Measurements from ENCODE around the gene SRXN1. TPM values are rescaled to one million over a fixed set of nuclear protein-coding genes. Genes with fewer than 3 reads are reported as not detected.

SRXN1 gene
- total RNA-seq, 4 donors from 2014 or later, result 13.4 to 24.0 (median 22.7) TPM

DNA sequence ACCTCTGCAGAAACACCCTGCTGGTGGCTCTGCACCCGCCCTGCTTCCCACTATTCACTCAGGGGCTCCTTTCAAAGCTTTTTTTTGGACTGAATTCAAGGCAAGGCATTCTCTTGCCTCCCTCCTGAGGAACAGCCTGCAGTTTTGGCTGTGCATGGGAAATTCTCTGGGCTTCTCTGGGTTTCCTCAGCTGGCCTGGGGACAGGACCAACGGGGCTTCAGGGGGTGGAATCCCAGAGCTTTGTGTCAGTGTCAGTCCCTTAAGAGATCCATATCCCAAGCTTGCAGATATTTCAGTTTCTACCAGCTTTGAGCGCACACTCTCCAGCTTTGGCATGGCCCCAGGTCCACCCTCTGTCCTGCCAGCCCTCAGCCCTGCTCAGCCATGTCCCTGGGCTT lies 20.6 kb upstream of the SRXN1 start:
- TF ChIP-seq CTCF (IDR thresholded peaks at IDR 0.05; ENCODE audit: low read depth), result no peak

- no peak for TF ChIP-seq CTCF (IDR thresholded peaks at IDR 0.05; ENCODE audit: low read depth)
Observed at GRCh38 chr20:672963-673602, 20.1 kb upstream of the SRXN1 start.

- TF ChIP-seq CTCF (IDR thresholded peaks at IDR 0.05; ENCODE audit: low read depth), result no peak
Observed at GRCh38 chr20:671252-672030, 18.4 kb upstream of the SRXN1 start.

- TF ChIP-seq CTCF (IDR thresholded peaks at IDR 0.05; ENCODE audit: low read depth), result no peak
Observed at GRCh38 chr20:669573-669972, 16.6 kb upstream of the SRXN1 start.

- no peak for TF ChIP-seq CTCF (IDR thresholded peaks at IDR 0.05; ENCODE audit: low read depth)
Observed at GRCh38 chr20:668638-669037, 15.6 kb upstream of the SRXN1 start.

- no peak for TF ChIP-seq CTCF (IDR thresholded peaks at IDR 0.05; ENCODE audit: low read depth)
Observed at GRCh38 chr20:668050-668449, 15.1 kb upstream of the SRXN1 start.

- TF ChIP-seq CTCF (IDR thresholded peaks at IDR 0.05; ENCODE audit: low read depth), result no peak
Observed at GRCh38 chr20:667351-668034, 14.5 kb upstream of the SRXN1 start.
